HepG2 (cell line): ENCODE measurements around the gene PAQR5. TPM values are rescaled to one million over a fixed set of nuclear protein-coding genes. Genes with fewer than 3 reads are reported as not detected.
A peak's percentile ranks its signal among the peaks of the same experiment; 100 is the strongest.

Experiments used
- ARHGAP35 ChIP-seq: sonication (generic); formaldehyde crosslinking; IDR thresholded peaks from 2 replicates; pipeline ENCODE4 v1.9.0; 2022; ENCODE audit warnings: mild to moderate bottlenecking, inconsistent platforms, moderate library complexity, missing genetic modification reagents, borderline replicate concordance
- ATF4 ChIP-seq, 2 experiments: fragments of 450-650 bp in 1 of 2; sonication (generic) in 1 of 2; formaldehyde crosslinking; IDR thresholded peaks; 2 replicates each; pipeline versions ENCODE4 v1.5.0 to v1.8.0; 2020 to 2022; ENCODE audit warnings: mild to moderate bottlenecking in 1 of 2, missing genetic modification reagents in 1 of 2
- EZH2 ChIP-seq: conservative IDR thresholded peaks from 2 replicates; pipeline ENCODE4 v1.6.1; 2012; ENCODE audit warnings: mild to moderate bottlenecking, low read depth, low read length, moderate library complexity
- GLMP ChIP-seq: sonication (generic); formaldehyde crosslinking; IDR thresholded peaks from 2 replicates; pipeline ENCODE4 v1.9.0; 2021; ENCODE audit warnings: missing genetic modification reagents, mild to moderate bottlenecking, borderline replicate concordance
- HMGXB3 ChIP-seq: sonication (generic); formaldehyde crosslinking; IDR thresholded peaks from 2 replicates; pipeline ENCODE4 v1.4.0; 2020; ENCODE audit warnings: missing genetic modification reagents, borderline replicate concordance
- HNF4G ChIP-seq, 2 experiments: sonication (generic) in 1 of 2; formaldehyde crosslinking in 1 of 2; IDR thresholded peaks; 2 replicates each; pipeline versions ENCODE4 v1.4.0 to v1.6.1; 2011 to 2020; ENCODE audit warnings: borderline replicate concordance in 2 of 2, low read depth in 2 of 2, mild to moderate bottlenecking in 2 of 2, low read length in 1 of 2, missing genetic modification reagents in 1 of 2, moderate library complexity in 1 of 2
- MTA1 ChIP-seq: sonication (generic); formaldehyde crosslinking; IDR thresholded peaks from 2 replicates; pipeline ENCODE4 v1.4.0; 2020; ENCODE audit warnings: missing genetic modification reagents, mild to moderate bottlenecking, borderline replicate concordance
- POGZ ChIP-seq: sonication (generic); formaldehyde crosslinking; IDR thresholded peaks from 2 replicates; pipeline ENCODE4 v1.4.0; 2020; ENCODE audit warnings: mild to moderate bottlenecking, missing genetic modification reagents
- POLR2AphosphoS5 ChIP-seq: IDR thresholded peaks from 2 replicates; pipeline ENCODE4 v1.6.1; 2012; ENCODE audit warnings: low read depth, low read length
- SP2 ChIP-seq: sonication (generic); formaldehyde crosslinking; IDR thresholded peaks from 2 replicates; pipeline ENCODE4 v1.5.1; 2020; ENCODE audit warnings: mild to moderate bottlenecking, missing genetic modification reagents
- TRIM24 ChIP-seq: sonication (generic); formaldehyde crosslinking; IDR thresholded peaks from 2 replicates; pipeline ENCODE4 v1.8.0; 2022; ENCODE audit warnings: mild to moderate bottlenecking, missing genetic modification reagents
- ZBTB39 ChIP-seq: sonication (generic); formaldehyde crosslinking; IDR thresholded peaks from 2 replicates; pipeline ENCODE4 v1.5.0; 2020; ENCODE audit warnings: missing genetic modification reagents
- ZKSCAN5 ChIP-seq: sonication (generic); formaldehyde crosslinking; IDR thresholded peaks from 2 replicates; pipeline ENCODE4 v1.5.1; 2020; ENCODE audit warnings: mild to moderate bottlenecking, missing genetic modification reagents
- ZNF605 ChIP-seq: sonication (generic); formaldehyde crosslinking; IDR thresholded peaks from 2 replicates; pipeline ENCODE4 v1.8.0; 2022; ENCODE audit warnings: mild to moderate bottlenecking, missing genetic modification reagents
- ZNF652 ChIP-seq: IDR thresholded peaks from 2 replicates; pipeline ENCODE4 v1.6.1; 2016; ENCODE audit warnings: low read depth, borderline replicate concordance
- ZNF7 ChIP-seq: IDR thresholded peaks from 2 replicates; pipeline ENCODE4 v1.6.1; 2016; ENCODE audit warnings: missing biosample characterization, missing genetic modification reagents
- ZNF879 ChIP-seq: sonication (generic); formaldehyde crosslinking; IDR thresholded peaks from 2 replicates; pipeline ENCODE4 v1.8.1; 2023; ENCODE audit warnings: missing genetic modification reagents
- ZSCAN12 ChIP-seq: sonication (generic); formaldehyde crosslinking; IDR thresholded peaks from 2 replicates; pipeline ENCODE4 v1.9.0; 2021; ENCODE audit warnings: mild to moderate bottlenecking, missing genetic modification reagents
- ZSCAN30 ChIP-seq: sonication (generic); formaldehyde crosslinking; IDR thresholded peaks from 2 replicates; pipeline ENCODE4 v1.5.0; 2020; ENCODE audit warnings: mild to moderate bottlenecking, missing genetic modification reagents
- polyA plus RNA-seq, 8 experiments: library from polyadenylated mRNA; depleted of rRNA in 3 of 8; stranded (reverse) in 7 of 8; unstranded in 1 of 8; fragments of >200 nt; fragmentation: Illumina TruSeq in 4 of 8; extraction: Trizol in 4 of 8; gene quantifications; 2 replicates each; pipeline versions ENCODE4 v1.2.1 to v1.2.3, GENCODE V29; 2011 to 2016; ENCODE audit warnings: low read depth in 4 of 8, missing spikeins in 1 of 8, mixed read lengths in 1 of 8; ENCODE audit not compliant: insufficient read depth in 1 of 8
- total RNA-seq, 5 experiments: library from RNA; depleted of rRNA; stranded (reverse); fragments of >200 nt; fragmentation: Illumina TruSeq; extraction: Trizol; gene quantifications; 2 replicates each; pipeline ENCODE4 v1.2.3, GENCODE V29; 2016; ENCODE audit warnings: low read depth in 1 of 5

PAQR5 gene
- total and polyA plus RNA-seq, 2 of the 13 experiments (the other 11 are each of a cell fraction or from before 2014, with no cell fraction given) = 0.53 to 1.3 TPM

- TF ChIP-seq HMGXB3 (CRISPR knock-in tag) (peak; percentile 75; the same call in 1 of the 2 replicates), SP2 (CRISPR knock-in tag) (peak; percentile 75), ARHGAP35 (peak; percentile 86), ZBTB39 (CRISPR knock-in tag) (peak; percentile 74; the same call in 1 of the 2 replicates), ZSCAN12 (CRISPR knock-in tag) (no peak), POGZ (CRISPR knock-in tag) (peak; percentile 82), POLR2AphosphoS5 (peak; percentile 63; the same call in 1 of the 2 replicates), GLMP (CRISPR knock-in tag) (no peak), ZNF652 (CRISPR knock-in tag) (no peak), ZSCAN30 (CRISPR knock-in tag) (no peak), ZNF7 (CRISPR knock-in tag) (no peak), ZNF605 (peak; percentile 56; the same call in 1 of the 2 replicates), ATF4 (CRISPR knock-in tag; IDR thresholded peaks at IDR 0.05) (no peak; a peak in 1 of 4 replicates), ZKSCAN5 (no peak), MTA1 (peak; percentile 42; the same call in 1 of the 2 replicates), ZNF879 (CRISPR knock-in tag) (peak; percentile 94; the same call in 1 of the 2 replicates), HNF4G (IDR thresholded peaks at IDR 0.05; ENCODE audit: borderline replicate concordance, low read depth, low read length) (no peak), HNF4G (CRISPR knock-in tag; IDR thresholded peaks at IDR 0.05; ENCODE audit: borderline replicate concordance, low read depth) (0 out of 2 replicates have a peak, but pooled peaks have one; percentile 61), TRIM24 (CRISPR knock-in tag) (no peak), EZH2 (no peak)
Measured at GRCh38 chr15:69413822-69414700, 115.3 kb downstream of the PAQR5 start, which contains the start of gene KIF23 (continued).
